PC-3 (cell line): Measurements from ENCODE around the gene SLC19A1.

Experiments used
- CTCF ChIP-seq: fragments of 300-600 bp; sonication (generic); conservative IDR thresholded peaks from 2 replicates; pipeline ENCODE4 v1.5.1; 2017; ENCODE audit warnings: antibody characterized with exemption, low read depth, mild to moderate bottlenecking, low read length
- EZH2 ChIP-seq: fragments of 300-600 bp; sonication (generic); IDR thresholded peaks from one replicate; pipeline ENCODE4 v1.6.1; 2017; ENCODE audit warnings: antibody characterized with exemption, mild to moderate bottlenecking, low read length; ENCODE audit not compliant: unreplicated experiment

GRCh38 chr21:45512626-45513002 lies 29.6 kb downstream of the SLC19A1 start:
- TF ChIP-seq CTCF, result no peak
- no peak for TF ChIP-seq EZH2
